ENCODE data around the gene SCG5. TPM values are rescaled to one million over a fixed set of nuclear protein-coding genes. Genes with fewer than 3 reads are reported as not detected.

SCG5 gene, protein sequence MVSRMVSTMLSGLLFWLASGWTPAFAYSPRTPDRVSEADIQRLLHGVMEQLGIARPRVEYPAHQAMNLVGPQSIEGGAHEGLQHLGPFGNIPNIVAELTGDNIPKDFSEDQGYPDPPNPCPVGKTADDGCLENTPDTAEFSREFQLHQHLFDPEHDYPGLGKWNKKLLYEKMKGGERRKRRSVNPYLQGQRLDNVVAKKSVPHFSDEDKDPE
- total RNA-seq, result 6.6 and 16.5 TPM in 2 replicates

DNA sequence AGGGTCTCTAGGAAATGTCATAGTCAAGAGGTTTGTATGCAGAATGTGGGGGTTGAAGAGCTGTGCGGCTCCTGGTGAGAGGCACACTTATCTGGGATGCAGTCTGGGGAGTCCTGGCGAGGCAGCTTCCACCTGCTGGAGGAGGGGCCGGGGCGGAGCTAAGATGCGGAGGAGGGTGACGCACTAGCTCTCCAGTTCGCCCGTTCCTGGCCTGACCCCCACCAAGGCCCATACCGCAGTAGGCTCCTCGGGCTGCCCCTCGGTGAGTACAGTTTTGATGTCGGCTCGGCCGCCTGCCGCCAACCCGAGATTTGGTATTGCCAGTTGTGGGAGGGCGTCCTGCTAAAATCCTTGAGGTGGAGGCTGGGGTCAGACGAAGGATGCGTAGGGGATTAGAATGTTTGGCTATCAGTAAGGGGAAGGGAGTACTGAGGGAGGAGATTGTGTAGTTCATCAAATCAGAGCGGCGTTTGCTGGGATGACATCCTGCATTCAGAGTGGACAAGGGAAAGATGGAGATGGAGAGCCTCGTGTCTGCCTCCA lies at the start of gene SCG5:
Gene SCG5 (plus strand): TSS at position 194 of the 543 bp plus-strand sequence. CDS start 1,883 bp downstream, outside the sequence.

DNA sequence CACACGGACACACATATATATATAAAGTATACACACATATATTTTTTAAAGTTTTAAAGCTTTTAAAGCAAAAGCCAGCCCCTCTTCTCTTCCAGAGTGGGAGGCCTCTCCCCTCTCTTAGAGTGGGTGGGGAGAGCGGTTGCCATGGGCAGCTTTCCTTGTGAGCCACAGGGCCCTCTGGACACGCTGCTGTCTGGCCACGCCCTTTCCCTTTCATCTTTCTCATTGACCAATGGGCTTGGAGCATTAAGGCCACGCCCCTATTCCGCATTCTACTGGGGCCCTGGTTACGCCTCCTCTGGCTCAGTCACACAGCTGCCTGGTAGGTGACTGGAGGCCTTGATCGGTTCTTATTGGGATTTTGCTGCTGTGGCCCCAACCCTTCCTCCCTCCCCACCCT lies 48.4 kb upstream of the SCG5 start, which contains the start of gene GOLGA8N:
Gene GOLGA8N (plus strand): TSS at position 306 of the 400 bp plus-strand sequence.

DNA sequence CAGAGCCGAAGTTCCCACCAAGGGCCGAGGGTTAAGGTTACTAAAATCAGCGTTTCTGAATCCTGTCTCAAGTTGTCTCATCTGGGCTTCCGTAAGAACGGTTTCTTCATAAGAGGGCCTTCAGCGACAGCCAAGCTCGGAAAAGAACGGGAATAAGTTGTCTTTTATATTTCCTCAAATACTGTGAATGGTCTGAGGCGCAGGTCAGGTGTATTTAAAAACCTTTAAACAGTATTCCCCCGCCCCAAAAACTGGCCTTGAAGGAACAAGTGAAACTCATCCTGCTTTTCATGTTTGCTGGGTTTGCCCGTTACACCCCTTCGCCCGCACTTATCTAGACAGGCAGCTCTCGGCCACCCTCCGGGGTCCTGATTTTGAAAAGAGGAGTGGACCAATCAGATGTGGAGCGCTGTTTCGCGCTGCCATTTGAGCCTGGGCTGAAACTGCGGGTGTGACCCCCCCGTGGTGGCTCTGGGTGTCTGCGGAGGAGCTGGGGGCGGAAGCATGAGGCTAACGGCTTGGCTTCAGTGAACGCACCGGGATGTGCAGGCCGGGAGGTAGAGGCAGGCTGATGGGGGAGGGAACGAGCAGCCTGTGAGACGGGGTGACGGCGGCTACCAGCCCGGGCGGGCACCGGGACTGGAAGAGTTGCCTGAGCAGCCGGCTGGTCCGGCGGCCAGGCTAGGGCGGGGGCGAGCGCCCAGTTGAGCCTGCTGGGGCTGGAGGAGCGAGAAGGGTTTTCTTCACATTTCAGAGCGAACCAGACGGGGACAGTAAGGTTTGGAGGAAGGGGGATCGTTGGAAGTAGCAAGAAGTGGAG lies 26.2 kb upstream of the SCG5 start, which contains the start of gene ARHGAP11A:
Gene ARHGAP11A (plus strand): TSS at position 454 of the 820 bp plus-strand sequence. CDS start 708 bp downstream, outside the sequence.

DNA sequence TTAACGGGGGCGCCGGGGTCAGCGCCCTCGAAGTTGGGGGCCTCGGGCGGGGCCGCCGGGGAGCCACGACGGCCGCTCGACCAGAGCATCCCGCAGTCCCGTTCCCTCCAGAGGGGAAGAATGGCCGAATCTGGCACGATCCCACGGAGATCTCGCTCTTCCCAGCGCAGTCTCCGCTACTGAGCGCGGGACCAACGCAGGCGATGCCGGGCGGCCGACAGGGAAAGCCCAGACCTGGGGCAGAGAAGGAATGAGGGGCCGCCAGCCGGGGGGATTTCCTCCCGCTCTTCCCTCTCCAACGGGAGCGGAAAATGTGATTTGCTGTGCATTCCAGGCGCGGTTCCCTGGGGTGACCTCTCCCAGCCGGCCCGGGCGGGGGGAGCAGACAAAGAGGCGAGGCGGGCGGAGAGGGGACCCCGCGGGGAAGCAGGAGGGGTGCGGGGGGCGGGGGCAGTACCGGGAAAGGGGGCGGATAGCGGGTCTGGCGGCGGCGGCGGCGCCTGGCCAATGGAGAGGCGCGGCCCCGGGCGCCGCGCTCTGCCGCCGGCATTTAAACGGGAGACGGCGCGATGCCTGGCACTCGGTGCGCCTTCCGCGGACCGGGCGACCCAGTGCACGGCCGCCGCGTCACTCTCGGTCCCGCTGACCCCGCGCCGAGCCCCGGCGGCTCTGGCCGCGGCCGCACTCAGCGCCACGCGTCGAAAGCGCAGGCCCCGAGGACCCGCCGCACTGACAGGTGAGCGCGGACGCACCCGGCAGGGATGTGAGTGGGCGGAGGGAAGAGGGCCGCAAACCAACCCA lies 76.1 kb downstream of the SCG5 start, which contains the start of gene GREM1:
Gene GREM1 (plus strand): TSS at position 579 of the 801 bp plus-strand sequence. CDS start 12,687 bp downstream, outside the sequence.

Small RNAs within 50 kb of the gene (small RNA-seq; reads per million reads assigned to genes)
- gene RN7SL286P (ENCODE audit: low replicate concordance), result not detected

Other genes starting within 250 kb of the SCG5 start
- not detected in 2 replicates for gene GOLGA8K, start 238.4 kb upstream of the SCG5 start, total RNA-seq
- gene GOLGA8O, start 186.1 kb upstream of the SCG5 start, total RNA-seq, result 0.43 and 0.44 TPM in 2 replicates
- gene GOLGA8N, start 48.3 kb upstream of the SCG5 start, total RNA-seq, result 0.88 and 1.0 TPM in 2 replicates
- 3.5 and 43.7 TPM in 2 replicates for gene ARHGAP11A, start 26.2 kb upstream of the SCG5 start, total RNA-seq
- gene GREM1, start 76.3 kb downstream of the SCG5 start, total RNA-seq, result 264 and 829 TPM in 2 replicates